ENCODE data around the gene PTCRA. TPM values are rescaled to one million over a fixed set of nuclear protein-coding genes. Genes with fewer than 3 reads are reported as not detected.
A peak's percentile ranks its signal among the peaks of the same experiment; 100 is the strongest.

The PTCRA gene
- total and polyA plus RNA-seq, 4 donors: 0.37 to 5.5 (median 4.0) TPM

GRCh38 chr6:42925248-42925857 lies 9.5 kb downstream of the PTCRA start:
- no peak for TF ChIP-seq CTCF (IDR thresholded peaks at IDR 0.05; ENCODE audit: control extremely low read depth, extremely low read depth)
- H3K4me1 ChIP-seq (ENCODE audit: control insufficient read depth in 5 of 5, insufficient read depth in 5 of 5, low read length in 5 of 5): peaks cover 0 to 8% (median 2%) of the 10 kb centered on the region in 5 donors
- no peak for DNase-seq
- no peak overlapping the region for H3K27ac ChIP-seq (ENCODE audit: low read depth in 1 of 2, low read length in 1 of 2)
- no peak overlapping the region for H3K9ac ChIP-seq (ENCODE audit: insufficient read depth in 1 of 2, low read length in 2 of 2)
- no peaks in the 10 kb centered on the region for H3K9me3 ChIP-seq (ENCODE audit: control insufficient read depth in 4 of 4, insufficient read depth in 3 of 4, low read length in 3 of 4)
- no peak for ATAC-seq (ENCODE audit: insufficient read depth, low FRiP score)
- H3K36me3 ChIP-seq (ENCODE audit: control insufficient read depth in 4 of 4, insufficient read depth in 4 of 4, low read length in 4 of 4): no peaks in the 10 kb centered on the region
- WGBS, 2 donors: 57 to 72% methylated on average over 23 of the region's 23 CpGs
- no peaks in the 10 kb centered on the region for H3K27me3 ChIP-seq (ENCODE audit: control insufficient read depth in 3 of 3, insufficient read depth in 3 of 3, low read length in 2 of 3)
- no peak overlapping the region for H3K4me3 ChIP-seq

- no peak for TF ChIP-seq CTCF (IDR thresholded peaks at IDR 0.05; ENCODE audit: control extremely low read depth, extremely low read depth)
- Histone ChIP-seq H3K4me1 (ENCODE audit: control insufficient read depth in 5 of 5, insufficient read depth in 5 of 5, low read length in 5 of 5) (peaks cover 0 to 20% (median 4%) of the 10 kb centered on the region in 5 donors), H3K9me3 (ENCODE audit: control insufficient read depth in 4 of 4, insufficient read depth in 3 of 4, low read length in 3 of 4) (no peaks in the 10 kb centered on the region), H3K27ac (ENCODE audit: low read depth in 1 of 2, low read length in 1 of 2) (peak within 1 kb of the TSS; percentile 63 to 95), H3K9ac (ENCODE audit: insufficient read depth in 1 of 2, low read length in 2 of 2) (peak within 1 kb of the TSS; percentile 33 to 71), H3K36me3 (ENCODE audit: control insufficient read depth in 4 of 4, insufficient read depth in 4 of 4, low read length in 4 of 4) (peaks cover 0 to 2% (median under 1%) of the 10 kb centered on the region in 4 donors), H3K4me3 (peak within 1 kb of the TSS; percentile 82), H3K27me3 (ENCODE audit: control insufficient read depth in 3 of 3, insufficient read depth in 3 of 3, low read length in 2 of 3) (no peaks in the 10 kb centered on the region)
- WGBS, 2 donors: 0% methylated on average over 55 to 63 of the region's 63 CpGs
- DNase-seq (peak; percentile 97 to 98 (median 97)), ATAC-seq (ENCODE audit: insufficient read depth, low FRiP score) (peak; percentile 93)
Measured at GRCh38 chr6:42928986-42929820, 13.3 kb downstream of the PTCRA start, which contains the start of gene CNPY3. Gene CNPY3, plus strand, starts transcription at chr6:42929480. Its CDS starts 91 bp downstream, at chr6:42929571.

GRCh38 chr6:42929821-42930360 lies 14.0 kb downstream of the PTCRA start:
- WGBS, 2 donors: 0 to 1% methylated on average over 16 of the region's 16 CpGs
- peak overlapping the region; percentile 82 for H3K4me3 ChIP-seq
- peak; percentile 82 to 87 (median 86) for DNase-seq

More at GRCh38 chr6:42929821-42930360, 14.0 kb downstream of the PTCRA start:
- Histone ChIP-seq H3K4me1 (ENCODE audit: control insufficient read depth in 5 of 5, insufficient read depth in 5 of 5, low read length in 5 of 5) (peaks cover 0 to 20% (median 5%) of the 10 kb centered on the region in 5 donors), H3K9ac (ENCODE audit: insufficient read depth in 1 of 2, low read length in 2 of 2) (peak overlapping the region in 1 of 2 donors; percentile 69), H3K36me3 (ENCODE audit: control insufficient read depth in 4 of 4, insufficient read depth in 4 of 4, low read length in 4 of 4) (peaks cover 0 to 6% (median 3%) of the 10 kb centered on the region in 4 donors), H3K27ac (ENCODE audit: low read depth in 1 of 2, low read length in 1 of 2) (peak overlapping the region; percentile 63 to 95), H3K27me3 (ENCODE audit: control insufficient read depth in 3 of 3, insufficient read depth in 3 of 3, low read length in 2 of 3) (no peaks in the 10 kb centered on the region), H3K9me3 (ENCODE audit: control insufficient read depth in 4 of 4, insufficient read depth in 3 of 4, low read length in 3 of 4) (no peaks in the 10 kb centered on the region)
- no peak for ATAC-seq (ENCODE audit: insufficient read depth, low FRiP score)
- no peak for TF ChIP-seq CTCF (IDR thresholded peaks at IDR 0.05; ENCODE audit: control extremely low read depth, extremely low read depth)
